Mammary epithelial cell (primary cell): Measurements from ENCODE around the gene SYNDIG1.

Experiments used
- EZH2 ChIP-seq: IDR thresholded peaks from 2 replicates; pipeline ENCODE4 v1.6.1; 2012; ENCODE audit warnings: low read length, inconsistent platforms, borderline replicate concordance
- TF ChIP-seq, protein P1 (sequence below), 2 donors: IDR thresholded peaks in 1 of 2; conservative IDR thresholded peaks in 1 of 2; 2 replicates each; pipeline ENCODE4 v1.5.1; 2011 to 2012; ENCODE audit warnings: inconsistent platforms in 2 of 2, low read length in 2 of 2, mild to moderate bottlenecking in 2 of 2, control low read depth in 1 of 2, low read depth in 1 of 2; ENCODE audit not compliant: insufficient read depth in 1 of 2; ENCODE audit errors: extremely low read depth in 1 of 2

DNA sequence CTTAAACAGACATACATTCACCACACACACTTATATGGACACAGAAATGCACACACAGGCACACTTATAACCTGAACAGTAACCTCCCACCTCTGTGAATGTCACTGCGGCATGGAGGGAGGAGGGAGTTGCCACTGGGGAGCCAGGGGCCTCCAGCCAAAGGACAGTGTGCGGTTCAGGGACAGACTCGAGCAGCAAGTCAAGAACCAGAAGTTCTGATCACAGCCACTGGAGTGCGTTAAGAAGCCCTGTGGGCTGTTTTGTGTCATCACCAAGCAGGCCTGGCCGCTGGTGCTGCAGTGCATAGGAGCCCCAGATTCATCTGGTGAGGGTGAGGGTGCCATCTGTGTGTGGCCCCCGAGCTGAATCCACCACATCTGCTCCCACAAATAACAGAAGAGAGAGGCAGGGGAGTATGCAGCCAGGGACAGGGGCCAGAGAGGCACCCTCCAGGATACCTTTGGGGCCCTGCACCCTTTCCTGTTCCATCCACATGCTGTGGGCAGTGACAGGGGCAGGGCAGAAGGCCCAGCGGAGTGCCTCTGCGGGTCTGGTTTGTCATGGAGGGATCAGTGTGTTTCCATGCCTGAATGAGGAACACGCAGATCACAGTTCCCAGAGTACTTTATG, 20.3 kb downstream of the SYNDIG1 start:
- TF ChIP-seq, protein P1, sequence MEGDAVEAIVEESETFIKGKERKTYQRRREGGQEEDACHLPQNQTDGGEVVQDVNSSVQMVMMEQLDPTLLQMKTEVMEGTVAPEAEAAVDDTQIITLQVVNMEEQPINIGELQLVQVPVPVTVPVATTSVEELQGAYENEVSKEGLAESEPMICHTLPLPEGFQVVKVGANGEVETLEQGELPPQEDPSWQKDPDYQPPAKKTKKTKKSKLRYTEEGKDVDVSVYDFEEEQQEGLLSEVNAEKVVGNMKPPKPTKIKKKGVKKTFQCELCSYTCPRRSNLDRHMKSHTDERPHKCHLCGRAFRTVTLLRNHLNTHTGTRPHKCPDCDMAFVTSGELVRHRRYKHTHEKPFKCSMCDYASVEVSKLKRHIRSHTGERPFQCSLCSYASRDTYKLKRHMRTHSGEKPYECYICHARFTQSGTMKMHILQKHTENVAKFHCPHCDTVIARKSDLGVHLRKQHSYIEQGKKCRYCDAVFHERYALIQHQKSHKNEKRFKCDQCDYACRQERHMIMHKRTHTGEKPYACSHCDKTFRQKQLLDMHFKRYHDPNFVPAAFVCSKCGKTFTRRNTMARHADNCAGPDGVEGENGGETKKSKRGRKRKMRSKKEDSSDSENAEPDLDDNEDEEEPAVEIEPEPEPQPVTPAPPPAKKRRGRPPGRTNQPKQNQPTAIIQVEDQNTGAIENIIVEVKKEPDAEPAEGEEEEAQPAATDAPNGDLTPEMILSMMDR (conservative IDR thresholded peaks at IDR 0.05 in 1 of 2, IDR thresholded peaks at IDR 0.05 in 1 of 2; ENCODE audit: extremely low read depth in 1 of 2, insufficient read depth in 1 of 2, low read depth in 1 of 2, low read length in 2 of 2) = no peak
- no peak for TF ChIP-seq EZH2
